HG02798 (cell line): ENCODE data around the gene BMP5.
A peak's percentile ranks its signal among the peaks of the same experiment; 100 is the strongest.

ENCODE experiments used
- ATAC-seq: cut with Tn5 transposase; IDR thresholded peaks from one replicate; pipeline ENCODE4 v1.9.1; 2021; ENCODE audit warnings: mild to moderate bottlenecking; ENCODE audit not compliant: unreplicated experiment, poor library complexity

BMP5 gene

DNA sequence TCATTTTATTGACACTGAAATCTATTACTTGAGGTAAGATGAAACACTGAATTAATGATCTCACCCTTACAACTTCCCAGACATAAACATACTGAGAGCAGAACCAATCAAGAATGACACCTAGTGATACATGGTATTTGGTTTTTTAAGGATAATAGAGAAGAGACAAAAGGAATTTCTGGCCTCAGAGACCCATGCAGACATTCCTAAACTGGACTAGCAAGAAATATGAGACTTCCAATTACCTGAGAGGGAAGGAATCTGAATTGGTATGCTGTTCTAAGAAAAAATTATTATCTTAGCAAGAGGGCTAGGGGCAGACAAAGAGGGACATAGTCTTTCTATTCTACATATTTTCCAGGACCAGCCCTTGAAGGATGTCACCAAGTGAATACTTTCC lies 141.1 kb downstream of the BMP5 start:
- no peak for ATAC-seq

DNA sequence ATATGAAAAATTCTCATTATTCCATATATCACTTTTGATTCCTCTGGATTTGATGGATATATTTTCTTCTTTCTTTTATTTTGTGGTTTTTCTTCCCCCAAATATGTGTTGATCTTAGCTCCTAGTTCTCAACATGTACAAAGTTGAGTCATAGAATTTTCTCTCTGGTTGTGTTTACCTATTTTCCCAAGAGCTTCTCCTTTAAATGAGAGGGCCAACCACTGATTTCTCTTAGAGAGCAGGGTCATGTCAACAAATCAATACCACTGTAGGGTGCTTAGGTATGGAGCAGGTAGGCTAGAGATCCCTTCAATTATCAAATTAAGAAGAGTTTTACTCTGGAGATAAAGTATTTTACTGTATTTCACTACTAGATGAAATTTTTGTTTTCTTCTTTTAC lies 145.7 kb downstream of the BMP5 start:
- ATAC-seq, result no peak

- no peak for ATAC-seq
These were observed 149.2 kb downstream of the BMP5 start for GRCh38 chr6:55726144-55726543.

GRCh38 chr6:55714831-55715230 lies 160.6 kb downstream of the BMP5 start:
- ATAC-seq, result no peak

- ATAC-seq, result peak; percentile 73
These were observed 162.0 kb downstream of the BMP5 start for GRCh38 chr6:55713436-55713835.

GRCh38 chr6:55708711-55709110 lies 166.7 kb downstream of the BMP5 start:
- no peak for ATAC-seq

- no peak for ATAC-seq
These were observed 169.6 kb downstream of the BMP5 start for GRCh38 chr6:55705451-55706440.

- ATAC-seq, result no peak
These were observed 171.0 kb downstream of the BMP5 start for GRCh38 chr6:55704421-55704820.
